ENCODE results near the gene GCKR. TPM values are rescaled to one million over a fixed set of nuclear protein-coding genes. Genes with fewer than 3 reads are reported as not detected.

GCKR gene
- 0.84 TPM for total RNA-seq

DNA sequence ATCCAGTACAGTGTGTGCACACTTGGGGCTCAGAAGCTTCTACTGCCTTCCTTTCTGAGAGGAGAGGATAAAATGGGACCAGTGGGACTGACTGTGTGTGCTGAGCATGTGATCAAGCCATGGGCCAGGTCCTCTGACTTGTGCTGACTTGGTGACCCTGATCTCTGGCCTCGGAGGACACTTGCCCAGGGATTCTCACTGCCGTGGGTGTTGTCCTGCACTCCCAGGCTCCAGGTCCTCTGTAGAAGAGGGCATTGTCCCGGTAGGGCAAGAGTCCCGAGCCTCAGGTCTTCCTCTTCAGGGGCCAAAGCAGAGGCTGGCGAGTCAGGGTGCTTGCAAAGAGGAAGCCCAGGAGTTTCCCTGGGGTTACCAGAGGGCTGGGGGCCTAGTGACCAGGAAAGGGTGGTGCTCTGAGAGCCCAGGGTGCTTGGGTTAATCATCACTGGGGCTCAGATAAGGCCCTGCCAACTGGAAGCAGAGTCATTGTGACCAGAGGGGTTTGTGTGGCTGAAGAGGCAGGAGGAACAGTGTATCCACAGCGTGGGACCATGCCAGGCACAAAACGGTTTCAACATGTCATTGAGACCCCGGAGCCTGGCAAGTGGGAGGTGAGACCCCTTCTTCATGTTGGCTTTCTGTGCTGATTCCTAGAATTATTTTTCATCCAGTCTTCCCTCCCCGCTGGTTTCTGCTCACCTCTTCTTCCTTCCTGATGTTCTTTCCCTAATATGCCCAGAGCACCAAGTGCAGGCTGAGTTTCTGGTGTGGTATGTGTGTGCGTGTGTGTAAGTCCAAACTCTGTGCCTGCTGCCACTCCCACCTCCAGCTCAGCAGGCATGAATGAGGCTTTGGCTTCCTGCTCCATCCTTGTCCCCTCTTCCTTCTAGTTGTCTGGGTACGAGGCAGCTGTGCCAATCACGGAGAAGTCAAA lies at the start of gene GCKR:
GCKR (plus strand) TSS at position 483 of the 931 bp plus-strand sequence; CDS start at position 549, 66 bp downstream.
- peak; percentile 56 for ATAC-seq

- ATAC-seq = peak; percentile 43
Measured at GRCh38 chr2:27448381-27448780, 48.3 kb upstream of the GCKR start.

DNA sequence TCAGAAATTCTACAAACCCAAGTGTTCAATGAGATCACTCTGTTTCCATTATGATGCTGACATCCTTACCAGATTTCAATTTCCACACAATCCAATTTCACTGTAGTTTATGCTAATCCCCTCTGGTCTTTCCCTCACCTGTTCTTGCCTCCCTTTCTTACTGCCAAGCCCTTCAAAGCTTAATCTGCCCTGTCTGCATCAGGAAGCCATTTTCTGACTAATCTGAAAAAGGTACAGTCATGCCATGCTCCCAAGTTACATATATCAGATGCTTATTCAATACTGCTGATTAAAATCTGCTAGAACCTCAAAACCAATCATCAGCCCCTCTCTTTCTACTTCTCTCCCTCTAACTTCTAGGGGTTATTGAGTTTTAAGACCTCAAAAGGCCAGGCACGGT lies 45.5 kb upstream of the GCKR start:
- ATAC-seq = no peak

DNA sequence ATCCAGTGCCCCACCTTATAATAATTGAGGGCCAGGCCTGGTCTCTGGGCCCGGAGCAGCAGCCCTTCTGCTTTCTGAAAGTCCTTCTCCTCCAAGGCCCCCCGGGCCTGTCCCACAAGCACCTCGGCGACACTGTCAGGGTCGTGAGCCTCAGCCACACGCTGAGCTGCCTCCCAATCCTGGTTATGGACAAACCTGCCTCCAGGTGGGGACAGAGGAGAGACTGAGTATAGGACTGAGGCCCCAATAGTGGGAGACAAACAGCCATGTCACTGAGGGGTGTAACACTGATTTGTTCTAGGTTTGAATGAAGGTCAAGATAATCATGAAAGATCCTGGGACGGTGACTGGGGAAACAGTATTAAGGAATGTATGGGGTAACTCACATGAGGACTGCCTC lies 42.7 kb upstream of the GCKR start:
- ATAC-seq = no peak

DNA sequence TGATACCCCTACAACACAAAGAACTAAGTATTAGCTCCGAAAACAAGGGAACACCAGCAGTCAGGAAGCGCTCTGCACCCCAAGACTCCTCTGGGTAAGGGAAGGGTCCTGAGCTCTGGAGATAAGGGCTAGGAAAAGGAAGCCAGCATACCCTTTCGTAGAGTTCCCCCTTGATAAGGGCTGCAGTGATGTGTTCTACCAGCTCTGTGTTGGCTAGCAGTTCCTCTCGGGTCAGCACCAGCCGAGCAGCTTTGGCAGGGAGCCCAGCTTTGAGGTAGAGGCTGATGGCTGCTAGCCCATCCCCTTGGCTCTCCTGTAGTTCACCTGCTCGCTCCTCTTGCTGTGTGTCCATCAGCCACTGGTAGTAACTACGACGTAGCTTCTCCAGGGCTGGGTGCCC lies 35.5 kb upstream of the GCKR start:
- no peak for ATAC-seq

DNA sequence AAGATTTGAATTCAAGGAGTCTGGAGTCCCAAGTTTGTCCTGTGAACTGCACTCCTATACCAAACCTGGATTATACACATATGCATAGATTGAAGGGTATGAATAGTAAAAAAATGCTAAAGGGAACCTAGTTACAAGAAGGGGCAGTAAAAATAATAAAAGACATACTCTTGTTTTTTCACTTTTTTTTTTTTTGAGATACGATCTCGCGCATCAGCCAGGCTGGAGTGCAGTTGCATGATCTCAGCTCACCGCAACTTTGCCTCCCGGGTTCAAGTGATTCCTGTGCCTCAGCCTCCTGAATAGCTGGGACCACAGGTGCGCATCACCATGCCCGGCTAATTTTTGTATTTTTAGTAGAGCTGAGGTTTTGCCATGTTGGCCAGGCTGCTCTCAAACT lies 32.2 kb upstream of the GCKR start:
- no peak for ATAC-seq

DNA sequence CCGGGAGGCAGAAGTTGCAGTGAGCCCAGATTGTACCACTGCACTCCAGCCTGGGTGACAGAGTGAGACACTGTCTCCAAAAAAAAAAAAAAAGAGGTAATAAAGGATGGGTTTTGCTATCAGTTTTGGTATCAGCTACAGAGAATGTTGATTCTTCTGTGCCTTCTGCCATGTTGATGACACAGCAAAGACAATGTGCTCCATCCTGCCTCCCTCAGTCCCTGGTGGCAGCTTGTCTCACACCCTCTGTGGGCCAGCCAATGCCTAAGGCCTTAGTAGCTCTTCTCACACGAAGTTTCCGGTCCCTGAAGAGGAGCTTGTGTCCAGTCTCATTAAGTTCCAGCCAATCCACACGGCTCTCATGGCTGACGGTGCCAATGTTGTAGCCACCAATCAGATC lies 24.7 kb upstream of the GCKR start:
- ATAC-seq = no peak

GRCh38 chr2:27485496-27485895 lies 11.1 kb upstream of the GCKR start:
- ATAC-seq = no peak

DNA sequence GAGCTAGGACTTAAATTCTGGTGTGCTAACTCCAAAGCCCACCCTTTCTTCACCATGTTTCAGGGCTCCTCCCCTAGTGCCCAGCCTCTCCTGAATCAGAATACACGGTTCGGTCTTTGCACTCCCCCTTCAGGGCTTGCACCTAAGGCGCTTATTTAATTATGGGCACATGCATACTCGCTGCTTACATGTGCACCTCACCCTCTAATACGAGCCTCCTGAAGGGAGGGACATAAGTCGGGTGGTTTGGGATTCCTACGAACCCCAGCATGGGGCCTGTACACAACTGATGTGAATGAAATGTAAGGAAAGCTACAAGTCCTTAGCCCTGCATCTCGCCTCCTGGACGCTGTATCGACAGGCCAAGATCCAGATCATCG lies 7.5 kb upstream of the GCKR start:
- ATAC-seq = peak; percentile 3

DNA sequence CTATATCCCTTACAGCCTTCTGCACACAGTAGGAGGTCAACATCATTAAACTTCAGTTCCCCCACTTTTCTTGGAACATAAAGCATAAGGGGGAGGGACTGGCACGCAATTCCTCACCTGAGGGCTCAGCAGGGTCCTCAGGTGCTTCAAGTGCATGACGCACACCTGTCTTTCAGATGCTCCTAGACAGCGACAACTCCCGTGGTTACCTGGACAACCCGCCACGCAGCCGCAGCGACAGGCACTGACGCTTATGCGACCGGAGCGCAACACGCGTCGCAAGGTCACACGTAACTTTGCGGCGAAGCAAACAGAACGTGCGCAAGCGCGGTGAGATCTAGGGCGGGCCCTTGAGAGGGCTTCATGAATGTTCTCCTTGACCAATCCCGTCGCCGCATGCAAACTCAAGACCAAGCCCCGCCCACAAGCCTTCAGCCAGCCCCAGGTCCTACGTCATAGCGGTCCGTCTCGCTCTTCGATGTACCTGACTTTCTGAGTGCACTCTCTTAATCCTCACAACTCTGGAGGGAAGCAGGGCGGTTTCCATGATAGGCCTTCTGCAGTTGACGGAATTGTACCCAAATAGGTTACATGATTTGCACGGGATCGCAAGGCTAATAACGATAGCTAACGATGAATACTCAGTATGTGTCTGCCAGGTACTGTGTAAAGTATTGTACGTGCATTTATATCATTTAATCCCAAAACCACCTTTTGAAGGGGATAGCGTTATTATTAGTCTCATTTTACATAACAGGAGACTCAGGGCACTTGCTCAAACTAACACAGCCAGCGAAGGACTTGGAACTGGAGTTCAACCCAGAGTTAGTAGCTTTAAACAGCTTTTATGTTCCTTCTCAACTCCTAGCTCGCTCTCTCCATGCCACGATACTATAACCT lies 6.9 kb upstream of the GCKR start, which contains the start of gene IFT172:
IFT172 (minus strand) TSS at position 246 of the 900 bp plus-strand sequence; CDS start at position 156, 90 bp downstream.
- ATAC-seq = peak; percentile 99

DNA sequence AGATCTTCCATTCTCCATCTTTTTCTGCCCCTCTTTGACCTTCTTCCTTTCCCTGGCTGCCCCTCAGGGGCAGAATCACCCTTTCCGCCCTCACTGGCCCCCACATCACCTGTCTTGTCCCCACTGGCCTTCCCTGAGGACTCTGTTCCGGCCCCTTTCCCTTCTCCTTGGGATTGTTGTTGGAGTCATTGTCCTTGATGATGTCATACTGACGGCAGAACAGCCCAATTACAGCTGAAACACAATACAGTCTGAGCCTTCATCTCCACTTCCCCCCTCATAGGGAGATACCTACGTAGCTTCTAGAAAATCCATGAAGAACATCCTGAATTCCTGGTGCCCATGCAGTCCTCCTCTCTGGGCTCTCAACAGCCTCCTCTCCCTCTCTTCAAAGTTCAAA lies 4.1 kb upstream of the GCKR start:
- ATAC-seq = no peak

- ATAC-seq = no peak
Measured at GRCh38 chr2:27493948-27494283, 2.7 kb upstream of the GCKR start.

DNA sequence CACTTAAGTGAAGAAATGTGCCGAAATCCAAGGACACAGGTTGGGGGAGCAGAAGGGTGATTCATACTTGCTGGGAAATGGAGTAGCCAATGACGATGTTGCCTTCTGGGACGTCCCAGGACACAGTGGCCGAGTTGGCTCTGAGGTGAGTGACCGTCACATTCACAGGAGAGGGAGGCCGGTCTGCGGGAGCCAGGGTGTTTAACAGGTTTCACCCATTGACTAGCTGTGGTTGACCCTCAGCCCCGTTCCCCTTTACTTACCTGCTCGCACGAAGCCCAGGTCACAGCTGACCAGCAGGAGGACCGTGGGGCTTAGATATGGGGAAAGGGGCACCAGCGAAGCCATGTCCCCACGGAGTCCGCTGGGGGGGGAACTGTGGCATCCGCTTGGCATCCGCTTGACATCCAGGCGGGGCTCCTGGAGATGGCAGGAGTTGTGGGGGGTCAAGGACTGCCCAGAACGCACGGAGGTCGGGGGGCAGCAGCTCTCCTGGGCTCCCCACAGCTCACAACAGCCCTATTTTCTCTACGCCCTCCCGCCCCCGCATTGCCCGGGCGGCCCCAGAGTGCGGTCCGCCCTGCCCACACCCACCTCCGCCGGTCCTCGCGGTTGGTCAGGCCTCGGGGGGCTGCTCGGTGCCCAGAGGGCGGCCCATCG lies 2.2 kb upstream of the GCKR start:
- ATAC-seq = peak; percentile 5

DNA sequence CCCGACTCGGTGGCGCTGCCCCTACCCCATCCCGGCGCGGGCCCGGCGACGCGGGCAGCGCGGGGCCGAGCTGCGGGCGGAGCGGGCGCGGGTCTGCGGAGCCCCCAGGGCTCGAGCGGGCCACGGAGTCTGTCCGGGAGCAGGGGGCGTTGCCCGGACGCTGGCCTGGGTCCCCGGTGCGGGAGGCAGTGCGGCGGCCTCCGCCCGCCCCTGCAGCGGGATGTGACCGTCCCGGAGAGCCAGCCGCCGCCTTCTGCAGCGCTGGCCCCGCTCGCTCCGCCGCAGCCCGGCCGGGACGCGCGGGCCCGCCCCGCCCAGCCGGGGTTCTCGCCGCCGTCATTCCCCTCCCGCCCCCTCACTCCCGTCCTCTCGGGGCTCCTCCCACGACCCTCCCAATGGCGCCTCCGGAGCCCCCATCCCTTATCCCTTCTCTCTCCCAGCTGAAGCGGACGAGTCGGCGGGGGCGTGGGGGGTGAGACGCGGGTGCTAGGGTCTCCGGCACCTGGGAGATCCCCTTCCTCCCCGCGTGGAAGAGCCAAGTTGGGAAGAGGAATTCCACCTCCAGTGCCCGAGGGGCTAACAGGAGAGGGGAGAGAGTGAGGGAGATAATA lies 1.6 kb upstream of the GCKR start, which contains the start of gene FNDC4:
FNDC4 (minus strand) TSS at position 257 of the 611 bp plus-strand sequence. CDS start 521 bp downstream, outside the sequence.
- peak; percentile 48 for ATAC-seq

GRCh38 chr2:27495840-27496356 lies 741 bp upstream of the GCKR start:
- ATAC-seq = no peak

GRCh38 chr2:27497288-27497627 lies 619 bp downstream of the GCKR start:
- no peak for ATAC-seq

GRCh38 chr2:27498975-27499374 lies 2.3 kb downstream of the GCKR start:
- no peak for ATAC-seq

DNA sequence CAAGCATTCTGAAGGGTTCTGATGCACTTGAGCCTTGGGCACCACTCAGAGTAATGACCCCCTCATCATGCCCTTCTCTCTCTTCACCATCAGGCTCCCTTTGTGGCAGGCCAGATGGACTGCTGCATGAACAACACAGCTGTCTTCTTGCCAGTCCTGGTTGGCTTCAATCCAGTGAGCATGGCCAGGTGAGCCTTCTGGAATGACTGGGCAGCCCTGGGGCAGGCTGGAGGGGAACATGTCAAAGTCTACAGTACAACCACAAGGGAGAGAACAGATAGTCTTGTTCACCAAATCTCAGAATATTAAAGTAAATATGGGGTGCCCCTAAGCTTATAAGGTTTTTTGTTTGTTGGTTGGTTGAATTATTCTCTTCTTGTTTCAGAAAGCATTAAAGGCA lies 4.4 kb downstream of the GCKR start:
- ATAC-seq = no peak

GRCh38 chr2:27502142-27502541 lies 5.5 kb downstream of the GCKR start:
- no peak for ATAC-seq

- no peak for ATAC-seq
Measured at GRCh38 chr2:27506587-27506986, 9.9 kb downstream of the GCKR start.

GRCh38 chr2:27507293-27507692 lies 10.7 kb downstream of the GCKR start:
- ATAC-seq = no peak

- ATAC-seq = no peak
Measured at GRCh38 chr2:27509326-27509725, 12.7 kb downstream of the GCKR start.

All from esophagus mucosa (tissue), 1 donor.